ENCODE data around the gene MCTP1. TPM values are rescaled to one million over a fixed set of nuclear protein-coding genes. Genes with fewer than 3 reads are reported as not detected.
A peak's percentile ranks its signal among the peaks of the same experiment; 100 is the strongest.

Gene MCTP1
- total RNA-seq, 1 donor: 5.8 TPM

DNA sequence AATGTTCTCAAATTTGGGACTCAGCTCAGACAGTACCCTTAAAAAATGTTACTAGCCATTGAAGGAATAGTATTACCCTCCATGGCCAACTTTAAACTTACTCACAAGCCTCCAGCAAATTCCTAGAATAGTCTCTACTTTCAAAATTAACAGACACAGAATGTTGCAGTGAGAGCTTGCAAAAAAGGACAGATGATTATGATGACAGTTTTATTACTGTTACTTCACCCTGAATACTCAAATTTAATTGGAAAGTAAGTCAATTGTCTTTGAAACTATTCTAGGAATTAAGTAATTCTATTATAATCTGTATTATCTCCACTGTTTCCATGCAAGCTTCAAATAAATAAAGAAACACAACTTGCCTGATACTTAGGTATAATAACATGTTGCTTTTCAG, 378.1 kb downstream of the MCTP1 start:
- H3K4me1 ChIP-seq (ENCODE audit: insufficient read depth, low read length): no peaks in the 10 kb centered on the region
- H3K36me3 ChIP-seq (ENCODE audit: insufficient read depth, low read length): no peaks in the 10 kb centered on the region
- TF ChIP-seq, protein P1, sequence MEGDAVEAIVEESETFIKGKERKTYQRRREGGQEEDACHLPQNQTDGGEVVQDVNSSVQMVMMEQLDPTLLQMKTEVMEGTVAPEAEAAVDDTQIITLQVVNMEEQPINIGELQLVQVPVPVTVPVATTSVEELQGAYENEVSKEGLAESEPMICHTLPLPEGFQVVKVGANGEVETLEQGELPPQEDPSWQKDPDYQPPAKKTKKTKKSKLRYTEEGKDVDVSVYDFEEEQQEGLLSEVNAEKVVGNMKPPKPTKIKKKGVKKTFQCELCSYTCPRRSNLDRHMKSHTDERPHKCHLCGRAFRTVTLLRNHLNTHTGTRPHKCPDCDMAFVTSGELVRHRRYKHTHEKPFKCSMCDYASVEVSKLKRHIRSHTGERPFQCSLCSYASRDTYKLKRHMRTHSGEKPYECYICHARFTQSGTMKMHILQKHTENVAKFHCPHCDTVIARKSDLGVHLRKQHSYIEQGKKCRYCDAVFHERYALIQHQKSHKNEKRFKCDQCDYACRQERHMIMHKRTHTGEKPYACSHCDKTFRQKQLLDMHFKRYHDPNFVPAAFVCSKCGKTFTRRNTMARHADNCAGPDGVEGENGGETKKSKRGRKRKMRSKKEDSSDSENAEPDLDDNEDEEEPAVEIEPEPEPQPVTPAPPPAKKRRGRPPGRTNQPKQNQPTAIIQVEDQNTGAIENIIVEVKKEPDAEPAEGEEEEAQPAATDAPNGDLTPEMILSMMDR (IDR thresholded peaks at IDR 0.05; ENCODE audit: extremely low read depth, low read depth, low read length): no peak
- H3K79me2 ChIP-seq (ENCODE audit: insufficient read depth, low read length): no peaks in the 10 kb centered on the region
- H4K20me1 ChIP-seq (ENCODE audit: insufficient read depth, low read length): no peaks in the 10 kb centered on the region
- H3K9me3 ChIP-seq (ENCODE audit: low read depth, low read length): no peaks in the 10 kb centered on the region
- H2AFZ ChIP-seq (ENCODE audit: low read length): no peak overlapping the region
- H3K27ac ChIP-seq (ENCODE audit: low read depth, low read length): no peak overlapping the region
- H3K4me3 ChIP-seq (ENCODE audit: insufficient read depth, low read length): no peak overlapping the region
- H3K4me2 ChIP-seq (ENCODE audit: insufficient read depth, low read length): no peak overlapping the region
- no peak for DNase-seq (ENCODE audit: insufficient read length, low spot score, missing footprints)
- H3K27me3 ChIP-seq (ENCODE audit: insufficient read depth, low read length): no peaks in the 10 kb centered on the region

DNA sequence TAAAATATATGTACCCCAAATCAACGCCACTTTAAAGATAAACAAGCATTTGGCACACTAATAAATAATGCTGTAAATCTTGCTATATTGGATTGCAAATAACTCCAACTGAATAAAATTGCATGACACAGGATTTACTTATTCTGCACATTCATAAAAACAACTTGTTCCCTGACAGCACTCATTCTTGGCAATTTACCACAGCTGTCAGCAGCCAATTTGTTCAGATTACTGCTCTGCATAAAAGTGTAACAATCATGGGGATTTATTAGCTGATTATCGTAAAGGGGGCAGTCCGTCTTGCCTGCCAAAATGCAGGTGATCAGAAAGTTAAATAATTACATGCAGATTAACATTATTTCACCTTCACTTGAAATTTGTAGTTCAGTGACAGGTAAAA, 381.2 kb downstream of the MCTP1 start:
- no peaks in the 10 kb centered on the region for H3K36me3 ChIP-seq (ENCODE audit: insufficient read depth, low read length)
- no peak overlapping the region for H2AFZ ChIP-seq (ENCODE audit: low read length)
- H3K27me3 ChIP-seq (ENCODE audit: insufficient read depth, low read length): no peaks in the 10 kb centered on the region
- no peak overlapping the region for H3K4me3 ChIP-seq (ENCODE audit: insufficient read depth, low read length)
- H3K4me1 ChIP-seq (ENCODE audit: insufficient read depth, low read length): peaks cover 7% of the 10 kb centered on the region
- no peak overlapping the region for H3K4me2 ChIP-seq (ENCODE audit: insufficient read depth, low read length)
- TF ChIP-seq, protein P1 (IDR thresholded peaks at IDR 0.05; ENCODE audit: extremely low read depth, low read depth, low read length): no peak
- no peaks in the 10 kb centered on the region for H4K20me1 ChIP-seq (ENCODE audit: insufficient read depth, low read length)
- H3K79me2 ChIP-seq (ENCODE audit: insufficient read depth, low read length): no peaks in the 10 kb centered on the region
- no peak for DNase-seq (ENCODE audit: insufficient read length, low spot score, missing footprints)
- H3K27ac ChIP-seq (ENCODE audit: low read depth, low read length): no peak overlapping the region
- no peaks in the 10 kb centered on the region for H3K9me3 ChIP-seq (ENCODE audit: low read depth, low read length)

DNA sequence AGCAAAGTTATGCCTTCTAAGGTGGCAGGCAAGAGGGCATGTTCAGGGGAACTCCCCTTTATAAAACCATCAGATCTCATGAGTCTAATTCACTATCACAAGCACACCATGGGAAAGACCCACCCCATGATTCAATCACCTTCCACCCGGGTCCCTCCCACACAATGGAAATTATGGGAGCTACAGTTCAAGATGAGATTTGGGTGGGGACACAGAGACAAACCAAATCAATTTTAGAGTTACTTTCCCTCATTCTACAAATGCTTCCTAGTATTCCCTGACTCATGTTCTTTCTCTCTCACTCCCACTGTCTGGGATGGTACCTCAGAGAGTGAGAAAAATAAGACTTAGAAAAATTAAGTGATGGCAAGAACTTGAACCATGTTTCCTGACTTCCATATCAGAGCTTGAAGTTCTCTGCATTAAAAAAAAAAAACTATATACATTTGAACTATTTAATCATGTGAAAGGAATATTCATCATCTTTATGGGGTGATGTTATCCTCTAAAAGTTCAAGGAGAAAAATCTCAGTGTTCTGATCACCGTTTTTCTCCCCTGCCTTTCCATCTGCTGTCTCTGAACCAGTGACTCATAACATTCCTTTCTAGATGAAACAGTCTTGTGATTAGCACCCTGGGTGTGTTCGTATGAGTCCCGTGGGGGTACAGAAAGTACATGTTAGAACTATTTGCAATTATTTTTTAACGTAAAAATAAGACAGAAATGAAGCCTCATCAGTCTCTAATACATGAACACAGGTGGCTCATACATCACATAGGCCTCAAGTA, 383.5 kb downstream of the MCTP1 start:
- no peak overlapping the region for H3K27ac ChIP-seq (ENCODE audit: low read depth, low read length)
- H3K27me3 ChIP-seq (ENCODE audit: insufficient read depth, low read length): no peaks in the 10 kb centered on the region
- no peaks in the 10 kb centered on the region for H4K20me1 ChIP-seq (ENCODE audit: insufficient read depth, low read length)
- TF ChIP-seq, protein P1 (IDR thresholded peaks at IDR 0.05; ENCODE audit: extremely low read depth, low read depth, low read length): no peak
- peak overlapping the region; percentile 59 for H2AFZ ChIP-seq (ENCODE audit: low read length)
- peaks cover 7% of the 10 kb centered on the region for H3K4me1 ChIP-seq (ENCODE audit: insufficient read depth, low read length)
- no peaks in the 10 kb centered on the region for H3K36me3 ChIP-seq (ENCODE audit: insufficient read depth, low read length)
- H3K4me3 ChIP-seq (ENCODE audit: insufficient read depth, low read length): no peak overlapping the region
- no peaks in the 10 kb centered on the region for H3K79me2 ChIP-seq (ENCODE audit: insufficient read depth, low read length)
- peak; percentile 31 for DNase-seq (ENCODE audit: insufficient read length, low spot score, missing footprints)
- H3K9me3 ChIP-seq (ENCODE audit: low read depth, low read length): no peaks in the 10 kb centered on the region
- peak overlapping the region; percentile 48 for H3K4me2 ChIP-seq (ENCODE audit: insufficient read depth, low read length)

DNA sequence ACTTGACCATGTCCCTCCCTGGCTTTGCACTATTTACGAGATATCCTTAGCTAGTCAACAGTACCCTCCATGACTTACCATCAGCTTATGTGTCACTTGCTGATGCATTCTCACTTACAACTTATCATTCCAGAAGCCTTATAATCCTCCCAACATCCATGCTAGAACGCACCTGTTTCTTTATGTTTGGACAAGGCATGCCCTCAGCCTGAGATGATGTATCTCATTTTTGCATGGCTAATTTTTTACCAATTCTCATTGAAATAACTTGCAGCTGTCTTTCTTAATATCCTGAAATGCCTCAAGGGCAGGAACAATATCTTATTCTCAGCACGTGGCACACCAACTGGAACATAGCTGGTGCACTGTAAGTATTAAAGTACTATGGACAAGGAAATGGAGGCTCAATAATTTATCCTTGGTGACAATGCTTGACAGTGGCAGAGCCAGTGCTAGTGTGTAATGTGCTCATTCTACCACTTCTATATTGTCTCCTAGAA, 384.8 kb downstream of the MCTP1 start:
- H3K27me3 ChIP-seq (ENCODE audit: insufficient read depth, low read length): no peaks in the 10 kb centered on the region
- TF ChIP-seq, protein P1 (IDR thresholded peaks at IDR 0.05; ENCODE audit: extremely low read depth, low read depth, low read length): no peak
- DNase-seq (ENCODE audit: insufficient read length, low spot score, missing footprints): no peak
- H2AFZ ChIP-seq (ENCODE audit: low read length): no peak overlapping the region
- H3K4me2 ChIP-seq (ENCODE audit: insufficient read depth, low read length): no peak overlapping the region
- H4K20me1 ChIP-seq (ENCODE audit: insufficient read depth, low read length): no peaks in the 10 kb centered on the region
- H3K4me1 ChIP-seq (ENCODE audit: insufficient read depth, low read length): peaks cover 7% of the 10 kb centered on the region
- no peak overlapping the region for H3K27ac ChIP-seq (ENCODE audit: low read depth, low read length)
- H3K79me2 ChIP-seq (ENCODE audit: insufficient read depth, low read length): no peaks in the 10 kb centered on the region
- H3K4me3 ChIP-seq (ENCODE audit: insufficient read depth, low read length): no peak overlapping the region
- no peaks in the 10 kb centered on the region for H3K36me3 ChIP-seq (ENCODE audit: insufficient read depth, low read length)
- no peaks in the 10 kb centered on the region for H3K9me3 ChIP-seq (ENCODE audit: low read depth, low read length)

All from osteoblast (primary cell).